Nucleus accumbens (tissue), 56 donors: Measurements from ENCODE around the gene TERB1.
"Not testable (repeated sequence)": the region's sequence is repeated elsewhere in the genome, so short reads cannot be mapped to it uniquely, and the experiment has no call there.

Source experiments
- DNase-seq, 56 donors: peaks; one replicate each; lab custom pipeline; 2025; lab: John Stamatoyannopoulos, UW

Gene TERB1

GRCh38 chr16:66830422-66831404, 29.3 kb upstream of the TERB1 start, which contains the start of gene NAE1:
Gene NAE1, minus strand, starts transcription at chr16:66830976. Its CDS starts 77 bp downstream, at chr16:66830899.
- DNase-seq = peak in 53 of 56 donors; percentile 19 to 89 (median 76)

- DNase-seq = no peak
Measured at GRCh38 chr16:66824006-66824405, 22.6 kb upstream of the TERB1 start.

- no peak for DNase-seq
Measured at GRCh38 chr16:66814734-66815133, 13.3 kb upstream of the TERB1 start.

GRCh38 chr16:66811043-66811442, 9.7 kb upstream of the TERB1 start:
- no peak for DNase-seq

GRCh38 chr16:66810391-66810790, 9.0 kb upstream of the TERB1 start:
- DNase-seq = no peak

GRCh38 chr16:66809765-66810164, 8.4 kb upstream of the TERB1 start:
- DNase-seq = no peak

GRCh38 chr16:66802159-66802558, 775 bp upstream of the TERB1 start:
- no peak for DNase-seq

- no peak for DNase-seq
Measured at GRCh38 chr16:66800856-66801255, 528 bp downstream of the TERB1 start.

GRCh38 chr16:66798161-66798560, 3.2 kb downstream of the TERB1 start:
- no peak for DNase-seq

GRCh38 chr16:66793984-66794383, 7.4 kb downstream of the TERB1 start:
- DNase-seq = not testable (repeated sequence)

GRCh38 chr16:66790130-66790733, 11.2 kb downstream of the TERB1 start:
- DNase-seq = no peak

GRCh38 chr16:66787427-66787826, 14.0 kb downstream of the TERB1 start:
- DNase-seq = no peak

GRCh38 chr16:66786551-66786950, 14.8 kb downstream of the TERB1 start:
- no peak for DNase-seq

GRCh38 chr16:66776457-66776856, 24.9 kb downstream of the TERB1 start:
- DNase-seq = no peak

GRCh38 chr16:66774981-66775380, 26.4 kb downstream of the TERB1 start:
- no peak for DNase-seq

GRCh38 chr16:66758086-66758485, 43.3 kb downstream of the TERB1 start:
- DNase-seq = no peak

GRCh38 chr16:66754819-66755218, 46.6 kb downstream of the TERB1 start:
- DNase-seq = no peak

- no peak for DNase-seq
Measured at GRCh38 chr16:66754211-66754610, 47.2 kb downstream of the TERB1 start.

- no peak for DNase-seq
Measured at GRCh38 chr16:66752958-66753357, 48.4 kb downstream of the TERB1 start.

- no peak for DNase-seq
Measured at GRCh38 chr16:66752379-66752778, 49.0 kb downstream of the TERB1 start.

- DNase-seq = no peak
Measured at GRCh38 chr16:66751992-66752322, 49.4 kb downstream of the TERB1 start.
